ENCODE results near the gene LAMA4.

The LAMA4 gene

DNA sequence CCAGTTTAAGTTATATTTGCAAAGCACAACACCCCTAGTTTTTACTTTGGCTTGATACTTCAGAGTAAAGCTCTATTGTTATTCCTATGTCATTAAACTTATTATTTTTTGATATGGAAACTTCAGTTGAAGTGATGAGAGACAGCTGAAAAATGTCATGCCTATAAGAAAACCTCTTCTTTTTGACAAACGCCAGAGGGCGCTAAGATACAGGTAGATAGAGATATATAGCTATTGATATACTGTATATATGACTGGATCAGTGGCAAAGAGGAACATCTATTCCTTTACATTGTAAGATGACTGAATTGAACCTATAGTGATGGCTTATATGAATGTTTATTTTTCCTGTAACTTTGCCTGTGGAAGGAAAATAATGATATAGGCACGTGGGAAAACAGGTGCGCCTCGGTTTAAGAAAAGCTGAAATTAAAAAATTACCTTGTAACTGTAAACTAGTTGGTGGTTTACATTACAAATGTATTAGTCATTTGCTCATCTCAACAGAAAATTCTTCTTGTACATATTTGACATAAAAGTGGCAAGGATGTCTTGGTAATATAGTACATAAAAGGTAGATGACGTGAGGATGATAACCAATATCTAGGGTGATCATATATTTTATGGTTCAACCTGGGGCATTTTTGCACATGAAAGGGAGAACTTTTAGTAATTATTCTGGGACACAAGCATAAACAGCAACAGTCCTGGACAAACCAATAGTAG is 74.1 kb downstream of the LAMA4 start:
- peak; percentile 86 for DNase-seq

DNA sequence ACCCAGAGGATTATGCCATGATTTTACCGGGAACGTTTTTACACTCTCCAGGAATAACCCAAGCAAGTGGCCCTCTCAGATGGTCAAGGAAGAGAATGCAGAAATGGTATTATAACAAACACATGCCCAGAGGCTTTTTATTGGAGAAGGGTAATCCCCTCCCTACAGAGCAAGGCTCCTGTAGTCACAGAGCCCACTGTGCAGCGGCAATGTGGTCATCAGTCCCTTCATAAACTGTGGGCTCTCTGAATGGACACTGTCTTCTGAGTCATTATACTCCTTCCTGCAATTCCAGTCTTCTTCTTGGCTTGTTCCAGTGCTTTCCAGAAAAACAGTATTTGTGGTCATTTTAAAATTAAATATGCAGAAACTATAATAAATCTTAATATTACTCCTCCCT is 74.7 kb downstream of the LAMA4 start:
- DNase-seq = no peak

DNA sequence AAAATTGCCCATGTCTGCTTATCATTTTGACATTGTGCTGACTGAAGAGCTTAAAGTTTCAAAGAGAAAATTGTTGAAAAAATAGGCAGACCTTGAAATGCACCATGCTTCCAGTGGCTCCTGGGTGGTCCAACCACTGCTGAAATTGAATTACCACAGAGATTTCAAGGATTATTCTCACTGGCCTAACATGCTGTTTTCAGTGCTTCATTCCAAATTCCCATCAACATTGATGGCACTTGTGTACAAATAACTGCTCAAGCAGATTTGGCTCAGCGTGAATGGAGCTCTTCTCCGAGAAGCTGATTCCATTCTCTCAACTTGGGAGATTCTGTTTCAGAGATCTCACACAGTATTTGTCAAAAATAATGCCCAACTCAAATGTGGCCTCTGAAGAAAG is 75.5 kb downstream of the LAMA4 start:
- no peak for DNase-seq

DNA sequence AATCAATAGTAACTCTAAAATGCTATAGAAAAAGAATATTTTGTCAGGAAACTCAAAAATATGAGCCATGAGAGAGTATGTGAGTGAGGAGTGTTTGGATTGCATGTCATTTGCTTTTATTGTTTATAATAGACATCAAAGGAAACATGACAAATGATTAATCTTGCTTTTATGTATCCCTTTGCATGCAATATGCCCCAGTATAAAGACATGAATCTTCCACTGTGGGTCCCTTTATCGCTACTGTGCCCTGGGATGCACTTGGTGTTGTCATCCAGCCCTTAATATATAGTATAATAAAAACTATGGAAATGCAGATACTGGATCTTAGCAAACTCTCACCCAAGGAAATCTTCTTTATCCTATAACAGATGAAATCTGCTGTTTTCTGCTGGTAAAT is 77.3 kb downstream of the LAMA4 start:
- DNase-seq = no peak

DNA sequence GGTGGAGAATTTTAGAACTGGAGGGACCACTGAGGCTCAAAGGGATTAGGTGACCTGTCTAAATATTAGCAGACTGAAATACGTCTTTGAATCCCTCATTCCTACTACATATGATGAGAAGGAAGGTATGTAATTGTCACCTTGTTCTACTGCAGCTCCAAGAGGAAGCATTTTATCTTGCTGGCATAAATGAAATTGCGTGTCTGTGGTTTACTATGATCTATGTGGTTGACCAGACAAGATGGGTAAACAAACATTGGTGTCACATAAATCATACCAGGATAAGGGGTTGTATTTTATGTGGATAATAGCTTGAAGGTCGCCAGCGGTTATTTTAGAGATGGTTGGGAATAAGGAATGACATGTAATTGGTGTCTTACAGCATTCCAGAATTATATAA is 78.2 kb downstream of the LAMA4 start:
- DNase-seq = no peak

DNA sequence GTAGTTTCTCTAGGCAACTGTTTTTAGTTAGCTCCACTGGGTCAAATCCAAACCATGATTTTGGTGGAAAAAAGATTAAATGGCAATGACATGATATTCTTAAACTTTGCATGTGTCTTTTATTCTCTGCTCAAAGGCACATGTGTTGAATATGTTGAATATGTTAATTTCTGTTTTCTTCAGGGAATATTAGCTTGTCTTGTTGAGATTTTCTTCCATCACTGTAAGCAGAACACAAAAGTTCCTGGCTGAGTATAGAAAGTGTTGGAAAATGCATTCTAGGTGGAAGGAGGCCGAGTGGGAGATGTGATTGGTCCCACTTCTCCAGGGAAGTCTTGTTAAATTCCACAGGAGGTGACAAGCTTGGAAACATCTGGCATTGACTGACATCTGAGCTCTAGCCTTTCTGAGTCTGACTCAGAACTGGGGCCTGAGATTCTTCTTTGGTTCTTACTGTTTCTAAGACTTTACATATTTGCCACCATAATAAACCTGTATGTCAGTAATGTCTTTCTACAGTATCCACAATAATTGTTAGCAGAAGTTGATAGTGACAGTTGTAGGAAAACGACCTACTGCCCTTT is 81.1 kb downstream of the LAMA4 start:
- no peak for DNase-seq

DNA sequence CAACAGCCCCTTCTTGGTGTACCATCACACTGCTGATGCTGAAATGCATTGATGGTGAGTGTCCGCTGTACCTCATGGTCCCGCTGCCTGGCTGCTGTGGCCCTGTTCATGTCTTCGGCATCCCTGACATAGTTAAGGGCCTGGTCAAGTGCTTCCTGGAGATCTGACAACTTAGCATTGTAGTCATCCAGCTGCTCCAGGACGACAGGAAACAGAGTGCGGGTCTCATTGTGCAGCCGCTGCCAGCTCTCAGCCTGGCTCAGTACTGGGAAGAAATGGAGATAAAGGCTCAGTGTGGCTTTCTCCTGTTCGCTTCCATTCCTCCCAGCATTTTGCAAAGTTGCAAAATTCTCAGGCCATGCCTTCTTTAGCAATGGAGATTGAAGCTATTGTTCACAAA is 81.8 kb downstream of the LAMA4 start:
- DNase-seq = no peak

DNA sequence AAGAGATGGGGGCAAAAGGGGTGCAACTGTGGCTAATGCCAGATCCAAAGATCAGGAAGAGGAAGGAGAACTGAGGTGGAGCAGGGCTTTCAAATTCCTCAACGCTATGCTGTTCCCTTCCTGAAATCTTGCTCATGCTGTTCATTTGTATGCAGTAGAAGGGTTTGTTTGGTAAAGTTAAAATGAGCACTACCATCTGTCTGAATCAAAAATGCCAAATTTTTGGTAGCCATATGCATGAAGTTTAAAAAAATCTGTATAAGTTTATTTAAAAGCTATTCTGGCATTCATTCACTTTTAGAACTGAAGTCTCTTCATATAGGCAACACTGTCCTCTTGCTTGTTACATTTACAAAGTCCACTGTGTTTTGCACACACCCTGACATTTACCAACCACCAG is 84.8 kb downstream of the LAMA4 start:
- no peak for DNase-seq

DNA sequence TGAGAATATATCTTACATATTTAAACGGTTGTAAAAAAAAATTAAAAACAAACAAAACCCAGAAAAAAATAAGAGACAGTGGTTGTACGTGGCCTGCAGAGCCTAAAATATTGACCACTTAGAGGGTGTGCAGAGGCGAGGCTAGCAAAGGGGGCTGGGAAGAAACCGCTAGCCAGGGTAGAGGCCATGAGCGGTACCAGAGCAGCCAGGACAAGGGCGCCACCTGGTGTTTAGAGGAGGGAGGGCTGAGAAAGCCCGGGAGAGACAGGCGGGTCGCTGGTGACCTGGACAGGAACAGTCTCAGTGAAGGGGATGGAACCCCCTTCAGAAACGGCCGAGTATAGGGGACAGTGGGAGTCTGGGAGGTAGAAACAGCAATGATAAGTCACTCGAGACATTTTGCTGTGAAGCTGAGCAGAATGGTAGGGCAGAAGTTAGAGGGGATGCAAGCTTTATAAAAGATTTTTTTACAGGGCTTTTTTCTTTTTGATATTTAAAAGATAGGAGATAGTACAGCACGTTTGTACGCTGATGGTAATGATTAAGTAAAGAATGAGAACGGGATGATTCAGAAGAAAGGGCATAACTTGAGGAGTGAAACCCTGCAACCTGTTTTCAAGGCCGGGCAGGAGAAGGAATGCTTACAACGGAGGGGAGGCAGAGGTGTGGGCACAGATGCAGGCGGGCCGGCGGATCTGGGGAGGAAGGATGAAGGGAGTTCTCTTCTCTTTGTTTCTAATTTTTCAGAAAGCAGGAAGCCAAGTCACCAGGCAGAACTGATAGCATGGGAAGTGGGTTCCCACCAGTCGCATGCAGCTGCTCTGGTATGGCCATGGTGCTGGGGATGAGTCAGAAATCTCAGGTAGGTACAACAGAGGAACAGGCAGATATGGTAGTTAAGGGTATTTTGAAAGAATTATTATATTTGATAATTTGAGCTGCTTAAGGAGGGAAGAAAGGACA is 90.8 kb downstream of the LAMA4 start:
- DNase-seq = peak; percentile 78

DNA sequence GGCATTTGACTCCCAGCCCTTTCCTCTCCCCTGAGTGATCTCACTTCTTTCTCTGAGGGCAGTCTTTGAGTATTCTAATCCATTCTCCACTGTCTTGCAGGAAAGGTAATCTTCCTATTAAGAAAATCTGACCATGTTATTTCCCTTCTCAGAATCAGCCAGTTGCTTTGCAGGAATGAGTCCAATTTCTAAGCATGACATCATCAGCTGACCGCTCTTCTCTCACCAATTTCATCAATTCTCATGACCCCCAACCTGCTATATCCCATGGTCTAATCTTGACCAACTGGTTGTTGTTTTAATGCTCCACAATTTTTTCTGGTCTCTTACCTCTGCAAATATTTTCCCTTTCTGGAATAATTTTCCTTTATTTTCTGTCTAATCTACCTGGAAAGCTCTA is 93.6 kb downstream of the LAMA4 start:
- no peak for DNase-seq

DNA sequence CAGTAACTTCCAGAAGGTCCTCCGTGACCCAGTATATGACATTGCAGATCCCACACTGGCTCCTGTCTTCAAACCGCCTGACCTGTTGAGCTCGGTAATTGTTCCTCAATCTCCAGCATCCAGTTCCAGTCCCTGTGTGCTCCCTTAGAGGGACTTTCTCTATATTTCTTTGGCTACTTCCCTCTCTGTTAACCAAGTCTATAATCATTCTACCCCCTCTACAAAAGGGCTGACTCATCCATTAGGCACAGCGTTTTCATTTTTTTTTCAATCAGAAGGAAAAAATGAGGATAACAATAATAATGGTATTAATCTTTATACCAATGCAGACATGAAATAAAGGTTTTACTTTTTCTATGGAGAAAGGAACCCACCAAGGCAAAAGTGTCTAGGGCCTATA is 97.7 kb downstream of the LAMA4 start:
- no peak for DNase-seq

DNA sequence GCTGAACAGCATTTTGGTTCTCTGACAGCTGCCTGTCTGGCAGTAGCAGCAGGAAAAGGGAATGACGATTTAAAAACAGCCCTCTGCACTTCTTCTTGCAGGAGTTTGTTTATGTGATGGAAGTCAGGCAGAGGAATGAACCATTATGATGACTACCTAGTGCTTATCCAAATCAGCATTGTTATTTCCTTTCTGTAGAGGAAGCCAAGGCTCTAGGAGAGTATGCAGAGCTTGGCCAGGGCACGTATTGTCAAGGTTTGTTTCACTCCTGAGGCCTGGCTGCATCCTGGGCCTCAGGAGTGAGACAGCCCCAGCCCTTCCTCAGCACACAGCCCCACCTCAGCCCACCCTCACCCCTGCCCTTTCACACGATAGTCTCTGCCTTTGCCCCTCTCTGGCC is 98.5 kb downstream of the LAMA4 start:
- DNase-seq = no peak

DNA sequence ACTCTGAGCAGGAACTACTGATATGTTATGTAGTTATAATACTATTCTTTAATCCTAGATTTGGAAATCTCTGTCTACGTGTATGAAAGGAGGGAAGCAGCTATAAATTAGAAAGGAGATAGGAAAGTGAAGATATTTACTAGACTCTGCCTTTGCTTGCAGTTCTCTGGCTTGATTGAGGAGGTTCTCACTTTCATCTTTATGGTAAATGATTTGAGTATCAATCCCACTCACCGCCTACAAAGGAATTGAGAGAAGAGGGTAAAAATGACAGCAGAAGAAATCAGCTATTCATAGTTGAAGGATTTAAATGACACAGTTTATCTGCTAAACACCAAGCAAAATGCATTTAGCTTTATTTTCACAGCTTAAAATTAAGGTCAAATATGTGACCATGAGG is 99.7 kb downstream of the LAMA4 start:
- no peak for DNase-seq

DNA sequence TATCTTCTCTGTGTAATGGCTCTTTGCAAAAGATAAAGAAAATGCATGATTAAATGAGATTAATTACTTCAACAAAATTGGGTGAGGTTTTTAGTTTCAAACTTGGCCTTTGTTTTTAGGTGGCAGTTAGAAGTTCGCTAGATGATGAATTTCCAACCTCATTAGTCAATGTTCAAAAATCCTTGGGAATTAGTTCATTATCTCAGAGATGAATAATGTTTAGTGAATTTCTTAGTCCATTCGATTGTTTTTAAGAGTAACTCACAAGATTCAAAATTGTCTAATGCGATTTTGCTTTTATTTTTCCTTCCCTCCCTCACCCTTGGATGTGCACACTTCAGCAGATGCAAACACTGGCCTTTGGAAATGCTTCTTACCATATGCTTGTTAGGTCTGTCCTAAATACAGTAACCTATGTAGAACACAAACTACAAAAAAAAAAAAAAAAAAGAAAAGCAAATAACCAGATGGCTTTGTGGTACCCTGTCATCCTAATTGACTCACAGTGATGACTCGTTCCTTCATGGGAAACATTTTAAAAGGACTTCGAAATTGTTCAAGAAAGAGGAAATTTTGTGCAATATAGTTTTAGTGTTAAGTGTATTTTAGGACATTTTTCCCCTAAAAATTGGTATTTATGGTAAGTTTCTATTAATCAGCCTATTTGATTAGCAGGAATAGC is 100.3 kb downstream of the LAMA4 start:
- DNase-seq = no peak

DNA sequence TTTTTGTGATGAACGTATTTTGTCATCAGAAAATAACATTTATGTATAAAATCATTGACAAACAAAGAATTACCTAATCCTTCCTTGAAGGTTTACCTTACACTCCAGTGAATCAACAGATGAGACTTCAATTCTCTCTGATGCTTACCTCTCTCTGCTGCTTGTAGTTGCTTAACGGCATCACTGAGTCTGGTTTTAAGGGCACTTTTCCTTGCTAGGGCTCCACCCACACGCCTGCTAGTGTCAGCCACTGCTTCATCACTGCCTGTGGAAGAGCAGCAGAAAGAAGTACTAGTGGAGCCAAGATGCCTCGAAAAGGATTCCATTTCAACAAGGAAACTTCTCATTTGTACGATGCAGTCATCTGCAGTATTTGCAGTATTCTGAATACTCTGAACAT is 104.0 kb downstream of the LAMA4 start:
- no peak for DNase-seq

DNA sequence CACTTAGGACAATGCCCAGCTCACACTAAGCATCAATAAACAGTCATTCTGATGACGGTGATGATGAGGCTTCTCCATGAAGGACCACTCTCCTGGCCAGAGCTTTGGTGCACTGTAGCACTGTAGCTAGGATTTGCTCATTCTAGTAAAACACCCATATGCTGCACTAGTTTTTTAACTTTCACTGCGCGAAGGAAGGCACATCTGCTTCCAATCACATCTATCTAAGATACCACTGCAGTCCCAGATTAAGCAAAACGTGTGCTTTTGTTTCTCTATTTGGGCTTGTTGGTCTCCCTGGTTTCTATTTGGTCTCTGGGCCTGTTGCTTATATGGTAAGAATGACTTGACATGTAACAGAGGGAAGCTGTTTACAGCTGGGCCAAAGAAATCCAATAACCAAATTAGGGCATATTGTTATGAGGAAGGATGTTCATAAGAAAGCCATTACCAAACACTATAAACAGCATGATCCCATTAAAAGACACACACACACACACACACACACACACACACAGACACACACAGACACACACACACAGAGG is 104.6 kb downstream of the LAMA4 start:
- DNase-seq = no peak

DNA sequence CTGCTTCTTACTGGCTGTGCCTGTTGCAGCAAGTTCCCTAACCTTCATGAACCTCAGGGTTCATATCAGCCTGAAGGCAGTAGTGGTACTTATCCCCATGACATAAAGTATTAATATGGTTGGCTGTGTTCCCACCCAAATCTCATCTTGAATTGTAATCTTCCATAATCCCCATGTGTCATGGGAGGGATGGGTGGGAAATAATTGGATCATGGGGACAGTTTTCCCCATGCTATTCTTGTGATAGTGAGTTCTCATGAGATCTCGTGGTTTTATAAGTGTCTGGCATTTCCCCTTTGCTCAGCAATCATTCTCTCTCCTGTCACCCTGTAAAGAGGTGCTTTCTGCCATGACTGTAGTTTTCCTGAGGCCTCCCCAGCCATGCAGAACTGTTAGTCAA is 105.1 kb downstream of the LAMA4 start:
- DNase-seq = no peak

DNA sequence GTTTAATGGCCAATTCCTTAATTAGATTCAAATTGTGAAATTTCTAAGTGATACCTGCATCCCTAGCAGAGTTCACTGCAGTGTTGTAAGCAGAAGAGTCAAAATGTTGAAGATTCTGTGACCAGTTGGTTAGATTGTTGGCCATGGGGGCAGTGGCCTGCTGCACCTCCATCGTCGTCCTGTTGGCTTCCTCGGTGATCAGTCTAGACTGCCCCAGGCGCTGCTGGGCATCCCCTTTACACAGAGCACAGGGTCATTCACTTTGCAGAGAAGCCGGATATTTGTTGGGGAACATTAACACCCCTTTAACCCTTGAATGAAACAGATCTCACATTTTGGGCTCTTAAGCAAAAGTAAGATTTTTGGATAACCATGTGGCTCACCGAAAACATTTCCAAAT is 106.3 kb downstream of the LAMA4 start:
- DNase-seq = no peak

DNA sequence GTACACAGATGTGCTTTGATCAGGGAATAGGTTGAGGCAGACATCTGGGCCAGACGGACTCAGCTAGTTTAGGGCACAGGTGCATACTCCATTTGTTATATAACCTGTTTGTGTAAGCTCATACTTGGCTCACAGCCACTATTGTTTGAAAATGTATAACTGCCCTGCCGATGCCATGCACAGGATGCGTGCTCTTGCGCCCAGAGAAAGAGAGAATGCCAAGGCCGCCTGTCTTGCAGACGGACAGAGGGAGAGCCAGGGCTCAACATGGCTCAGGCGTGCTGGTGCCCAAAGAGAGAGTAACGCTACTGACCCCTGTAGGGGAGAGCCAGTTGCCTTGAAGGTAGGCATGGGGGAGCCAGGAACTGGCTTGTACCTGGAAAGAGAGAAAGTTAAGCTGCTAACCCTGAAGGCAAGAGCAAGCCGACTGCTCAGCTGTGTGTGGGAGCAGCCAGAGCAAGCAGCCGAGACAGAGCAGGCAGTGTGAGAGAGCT is 109.2 kb downstream of the LAMA4 start:
- peak; percentile 52 for DNase-seq

DNA sequence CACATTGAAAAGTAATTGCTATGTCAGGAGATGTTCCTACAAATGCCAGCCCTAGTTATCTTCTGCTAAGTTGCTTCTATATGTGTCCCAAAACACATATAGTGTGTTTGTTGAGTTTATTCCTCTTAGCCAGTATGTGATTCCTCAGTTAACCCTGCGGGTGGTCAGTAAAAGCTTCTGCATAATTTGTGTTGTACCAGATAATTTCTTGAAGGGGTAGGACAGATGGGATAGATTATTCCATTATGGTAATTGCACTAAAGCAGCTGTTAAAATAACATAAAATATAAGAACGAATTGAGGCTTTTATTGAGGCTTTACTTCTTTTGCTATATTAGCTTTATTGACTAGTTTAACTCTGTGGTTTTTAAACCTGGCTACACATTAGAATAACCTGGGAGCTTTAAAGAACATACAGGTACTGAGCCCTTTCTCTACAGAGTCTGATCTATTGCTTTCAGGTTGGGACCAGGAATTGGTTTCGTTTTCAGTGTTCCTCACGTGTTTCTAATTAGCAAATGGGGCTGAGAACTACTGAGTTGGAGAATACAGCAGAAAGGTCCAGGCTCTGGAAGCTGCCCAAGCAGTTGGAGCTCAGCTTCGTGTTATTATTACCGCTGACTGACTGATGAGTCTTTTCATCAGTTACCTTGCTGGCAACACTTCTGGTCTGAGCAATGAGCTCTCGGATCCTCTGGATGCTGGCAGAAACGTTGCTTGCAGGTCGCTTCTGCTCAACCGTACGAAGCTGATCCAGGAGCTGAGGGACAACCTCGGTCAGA is 110.0 kb downstream of the LAMA4 start:
- DNase-seq = peak; percentile 75

DNA sequence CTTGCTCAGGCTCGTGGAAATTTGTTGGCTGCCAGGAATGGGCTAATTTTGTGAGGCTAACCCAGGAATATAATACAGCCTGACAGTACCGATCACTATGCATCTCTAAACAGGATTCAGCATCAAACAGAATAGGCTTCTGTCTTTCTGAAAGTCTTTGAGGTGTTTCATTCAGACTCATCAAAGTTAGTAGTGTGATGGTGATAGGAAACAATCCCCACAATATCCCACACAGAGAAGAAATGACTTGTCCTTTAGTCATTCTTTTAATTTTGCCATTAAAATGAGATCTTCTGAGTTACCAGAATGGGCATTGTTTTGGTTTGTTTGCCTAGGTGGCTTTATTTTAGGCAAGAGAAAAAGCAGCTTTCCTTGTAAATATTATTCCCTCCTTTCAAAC is 112.7 kb downstream of the LAMA4 start:
- DNase-seq = no peak

DNA sequence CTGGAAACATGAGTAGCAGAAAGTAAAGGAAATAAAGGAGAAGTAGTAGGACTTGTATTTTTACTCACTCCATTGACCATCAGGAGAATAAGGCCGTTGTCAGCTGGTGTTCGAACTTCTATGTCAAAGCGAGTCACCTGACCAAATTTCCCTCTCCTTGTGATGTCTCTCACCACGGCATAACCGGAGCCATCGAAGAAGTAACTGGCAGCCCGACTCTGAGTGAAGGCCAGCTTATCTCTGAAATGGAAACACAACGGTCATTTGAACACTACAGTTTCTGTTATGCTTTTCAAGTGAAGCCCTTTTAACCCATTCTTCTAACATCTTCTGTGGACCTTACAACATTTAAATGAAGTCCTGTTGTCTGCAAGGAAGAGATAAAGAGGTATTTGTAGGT is 115.3 kb downstream of the LAMA4 start:
- no peak for DNase-seq

Data from NCI-H748 treated with DMSO at 0.1 percent for 48 hours (cell line).